Ascending aorta (tissue), 2 donors: ENCODE measurements around the gene CBLC. TPM values are rescaled to one million over a fixed set of nuclear protein-coding genes. Genes with fewer than 3 reads are reported as not detected.

Experiments
- DNase-seq, 2 donors: peaks; one replicate each; pipeline ENCODE4 v3.0.0-alpha.2; 2019; ENCODE audit warnings: low spot score in 2 of 2
- H3K27ac ChIP-seq, 2 donors: fragments of 200-600 bp; sonication (generic); one replicate each; pipeline ENCODE4 v1.5.1; 2016 to 2017; ENCODE audit warnings: mild to moderate bottlenecking in 1 of 2
- H3K27me3 ChIP-seq: fragments of 200-600 bp; sonication (generic); one replicate; pipeline ENCODE4 v1.5.1; 2017
- H3K36me3 ChIP-seq, 2 donors: fragments of 200-600 bp; sonication (generic); one replicate each; pipeline ENCODE4 v1.5.1; 2016
- H3K4me1 ChIP-seq, 2 donors: fragments of 200-600 bp; sonication (generic); one replicate each; pipeline ENCODE4 v1.5.1; 2016 to 2017; ENCODE audit warnings: mild to moderate bottlenecking in 1 of 2
- H3K4me3 ChIP-seq, 2 donors: fragments of 200-600 bp; sonication (generic); one replicate each; pipeline ENCODE4 v1.5.1; 2016 to 2017; ENCODE audit warnings: mild to moderate bottlenecking in 1 of 2
- H3K9me3 ChIP-seq, 2 donors: fragments of 200-600 bp; sonication (generic); one replicate each; pipeline ENCODE4 v1.5.1; 2016
- CTCF ChIP-seq, 3 experiments: fragments of 200-600 bp in 2 of 3; fragments of 450-650 bp in 1 of 3; sonication (generic) in 2 of 3; IDR thresholded peaks; one replicate each; pipeline ENCODE4 v1.5.1; 2016 to 2019; ENCODE audit warnings: antibody characterized with exemption in 3 of 3, mild to moderate bottlenecking in 1 of 3, moderate library complexity in 1 of 3
- intact Hi-C: fragments of 100-400 bp; cut with DNase I; formaldehyde crosslinking; loops from one replicate; pipeline ENCODE4 v1.15.1; 2023
- total RNA-seq: library from RNA; depleted of rRNA; stranded (reverse); fragments of >200 nt; gene quantifications from one replicate; pipeline ENCODE4 v1.1.0, GENCODE V29; 2016

The CBLC gene
- total RNA-seq, 1 donor from 2014 or later: not detected

GRCh38 chr19:44813070-44813840 lies 35.6 kb downstream of the CBLC start:
- Histone ChIP-seq H3K9me3 (no peaks in the 10 kb centered on the region), H3K27ac (peak overlapping the region in 1 of 2 donors; percentile 40), H3K4me3 (no peak overlapping the region), H3K36me3 (peaks cover 36 to 48% of the 10 kb centered on the region in 2 donors), H3K27me3 (no peaks in the 10 kb centered on the region), H3K4me1 (peaks cover 7 to 37% of the 10 kb centered on the region in 2 donors)
- no peak for TF ChIP-seq CTCF (IDR thresholded peaks at IDR 0.05)
- intact Hi-C loops: no loop called here
- no peak for DNase-seq

- intact Hi-C loops: no loop called here
- no peak for TF ChIP-seq CTCF (IDR thresholded peaks at IDR 0.05)
- Histone ChIP-seq H3K27ac (peak overlapping the region in 1 of 2 donors; percentile 40), H3K9me3 (no peaks in the 10 kb centered on the region), H3K4me3 (no peak overlapping the region), H3K36me3 (peaks cover 40 to 55% of the 10 kb centered on the region in 2 donors), H3K27me3 (no peaks in the 10 kb centered on the region), H3K4me1 (peaks cover 2 to 32% of the 10 kb centered on the region in 2 donors)
- DNase-seq: no peak
These were observed 36.3 kb downstream of the CBLC start for GRCh38 chr19:44813841-44814470.

GRCh38 chr19:44814517-44814916 lies 36.8 kb downstream of the CBLC start:
- intact Hi-C loops: no loop called here
- H3K4me1 ChIP-seq: peaks cover 2 to 30% of the 10 kb centered on the region in 2 donors
- peaks cover 43 to 61% of the 10 kb centered on the region in 2 donors for H3K36me3 ChIP-seq
- no peak for DNase-seq
- no peaks in the 10 kb centered on the region for H3K27me3 ChIP-seq
- no peak overlapping the region for H3K4me3 ChIP-seq
- TF ChIP-seq CTCF (IDR thresholded peaks at IDR 0.05): no peak
- no peaks in the 10 kb centered on the region for H3K9me3 ChIP-seq
- no peak overlapping the region for H3K27ac ChIP-seq

GRCh38 chr19:44816301-44816700 lies 38.6 kb downstream of the CBLC start:
- intact Hi-C loops: no loop called here

More at GRCh38 chr19:44816301-44816700, 38.6 kb downstream of the CBLC start:
- DNase-seq: no peak
- Histone ChIP-seq H3K4me3 (no peak overlapping the region), H3K27ac (peak overlapping the region in 1 of 2 donors; percentile 25), H3K27me3 (no peaks in the 10 kb centered on the region), H3K36me3 (peaks cover 43 to 61% of the 10 kb centered on the region in 2 donors), H3K4me1 (peaks cover 2 to 21% of the 10 kb centered on the region in 2 donors), H3K9me3 (no peaks in the 10 kb centered on the region)
- TF ChIP-seq CTCF (IDR thresholded peaks at IDR 0.05): no peak
